ENCODE data around the gene ITPR2.

Gene ITPR2

GRCh38 chr12:26374934-26375680 is 457.9 kb downstream of the ITPR2 start:
- DNase-seq: no peak

- DNase-seq: no peak
These were observed 459.1 kb downstream of the ITPR2 start for GRCh38 chr12:26373606-26374495.

- no peak for DNase-seq
These were observed 460.1 kb downstream of the ITPR2 start for GRCh38 chr12:26372866-26373265.

- DNase-seq: no peak
These were observed 462.9 kb downstream of the ITPR2 start for GRCh38 chr12:26370098-26370497.

- no peak for DNase-seq
These were observed 463.4 kb downstream of the ITPR2 start for GRCh38 chr12:26369588-26369987.

GRCh38 chr12:26367991-26368730 is 464.8 kb downstream of the ITPR2 start:
- no peak for DNase-seq

- no peak for DNase-seq
These were observed 471.0 kb downstream of the ITPR2 start for GRCh38 chr12:26361964-26362363.

- DNase-seq: no peak
These were observed 472.9 kb downstream of the ITPR2 start for GRCh38 chr12:26360062-26360461.

- DNase-seq: no peak
These were observed 473.4 kb downstream of the ITPR2 start for GRCh38 chr12:26359576-26359975.

GRCh38 chr12:26358651-26359050 is 474.3 kb downstream of the ITPR2 start:
- DNase-seq: no peak

- no peak for DNase-seq
These were observed 485.7 kb downstream of the ITPR2 start for GRCh38 chr12:26347300-26347699.

GRCh38 chr12:26346736-26347135 is 486.3 kb downstream of the ITPR2 start:
- no peak for DNase-seq

- no peak for DNase-seq
These were observed 487.5 kb downstream of the ITPR2 start for GRCh38 chr12:26345471-26346003.

- DNase-seq: no peak
These were observed 491.5 kb downstream of the ITPR2 start for GRCh38 chr12:26341491-26341890.

- no peak for DNase-seq
These were observed 492.3 kb downstream of the ITPR2 start for GRCh38 chr12:26340649-26341048.

GRCh38 chr12:26339976-26340375 is 493.0 kb downstream of the ITPR2 start:
- no peak for DNase-seq

GRCh38 chr12:26338586-26339572 is 494.1 kb downstream of the ITPR2 start:
- DNase-seq: no peak

- no peak for DNase-seq
These were observed 497.3 kb downstream of the ITPR2 start for GRCh38 chr12:26335651-26336050.

GRCh38 chr12:26334621-26335124 is 498.3 kb downstream of the ITPR2 start:
- no peak for DNase-seq

- DNase-seq: no peak
These were observed 501.0 kb downstream of the ITPR2 start for GRCh38 chr12:26331960-26332359.

GRCh38 chr12:26331136-26331535 is 501.9 kb downstream of the ITPR2 start:
- no peak for DNase-seq

All from T-helper 9 cell (primary cell).